ENCODE measurements around the gene DOCK2. TPM values are rescaled to one million over a fixed set of nuclear protein-coding genes. Genes with fewer than 3 reads are reported as not detected.

The DOCK2 gene
- polyA plus RNA-seq, 1 of the 3 experiments (the other 2 are of a cell fraction), result 3.8 TPM

DNA sequence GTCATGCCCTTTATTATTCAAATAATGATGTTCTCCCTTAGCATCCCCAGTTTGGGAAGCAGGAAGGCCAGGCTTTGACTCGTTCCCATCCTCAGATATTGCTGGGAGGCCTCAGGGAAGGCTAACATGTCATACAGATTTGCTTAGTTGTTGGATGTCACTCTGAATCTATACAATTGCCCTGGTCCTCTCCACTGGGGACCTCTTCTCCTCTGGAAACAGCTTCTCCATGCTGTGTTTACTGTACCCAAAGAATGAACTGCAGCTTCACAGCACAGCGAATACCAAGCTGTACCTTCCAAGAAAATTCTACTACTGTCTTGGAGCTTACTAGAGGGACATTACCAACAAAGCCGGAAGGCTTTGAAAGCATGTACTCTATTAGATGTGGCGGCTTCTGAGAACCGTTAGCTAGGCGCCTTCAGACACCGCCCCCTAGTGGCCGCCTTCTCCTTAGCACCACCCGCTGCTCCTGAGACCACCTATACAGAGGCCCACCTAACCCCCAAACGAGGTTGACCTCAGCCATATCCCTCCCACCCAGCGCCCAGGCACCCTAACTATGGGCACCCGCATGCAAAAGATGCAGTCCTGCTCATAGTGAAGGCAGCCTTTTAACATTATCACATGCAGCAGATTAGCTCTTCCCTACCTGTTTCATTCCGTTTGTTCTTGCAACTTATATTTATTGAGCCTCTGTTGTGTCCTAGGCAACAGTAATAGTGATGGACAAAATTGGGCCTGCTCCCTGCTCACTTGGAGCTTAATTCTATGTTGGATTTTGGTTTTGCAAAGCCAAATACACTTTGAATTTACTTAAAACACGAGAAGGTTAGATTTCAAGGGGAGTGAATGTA lies 433.7 kb downstream of the DOCK2 start:
- CTCF ChIA-PET, result interaction anchor here (0.6 to 3.6 kb wide), 24 partner anchors 11 to 1820 kb away, joined by 3 to 13 read pairs (median 4); partner anchors contain the start of gene INSYN2B
- WGBS (ENCODE audit: low lambda C conversion rate), result 59% methylated on average over 9 of the region's 14 CpGs
- Histone ChIP-seq H2AFZ (ENCODE audit: low read depth) (no peak overlapping the region), H4K20me1 (ENCODE audit: insufficient read depth) (no peaks in the 10 kb centered on the region), H3K9ac (no peak overlapping the region), H3K4me1 (ENCODE audit: control insufficient read depth in 1 of 2, insufficient read depth in 2 of 2, low read depth in 1 of 2, low read length in 1 of 2) (no peaks in the 10 kb centered on the region), H3K4me3 (ENCODE audit: low read depth in 2 of 2, low read length in 1 of 2) (no peak overlapping the region; a peak in 1 of 4 replicates), H3K27ac (ENCODE audit: low read depth in 2 of 2, low read length in 1 of 2) (no peak overlapping the region), H3K79me2 (ENCODE audit: insufficient read depth) (no peaks in the 10 kb centered on the region), H3K27me3 (ENCODE audit: insufficient read depth) (no peaks in the 10 kb centered on the region), H3F3A (replicated peaks; ENCODE audit: insufficient read depth) (no peaks in the 10 kb centered on the region), H3K4me2 (no peak overlapping the region), H3K9me2 (no peaks in the 10 kb centered on the region), H3K9me3 (no peaks in the 10 kb centered on the region), H3K36me3 (replicated peaks in 1 of 2; ENCODE audit: control insufficient read depth in 1 of 2, insufficient read depth in 2 of 2, low read length in 1 of 2) (no peaks in the 10 kb centered on the region)
- DNase-seq, result peak; percentile 43
- TF ChIP-seq NFIC (IDR thresholded peaks at IDR 0.05; ENCODE audit: borderline replicate concordance) (no peak), CTCF (IDR thresholded peaks at IDR 0.05) (peak; percentile 54), REST (IDR thresholded peaks at IDR 0.05; ENCODE audit: low read depth, low read length) (no peak), RAD21 (IDR thresholded peaks at IDR 0.05; ENCODE audit: low read length) (peak; percentile 37; the same call in 1 of the 2 replicates)
- POLR2A ChIA-PET, result no interaction called here

DNA sequence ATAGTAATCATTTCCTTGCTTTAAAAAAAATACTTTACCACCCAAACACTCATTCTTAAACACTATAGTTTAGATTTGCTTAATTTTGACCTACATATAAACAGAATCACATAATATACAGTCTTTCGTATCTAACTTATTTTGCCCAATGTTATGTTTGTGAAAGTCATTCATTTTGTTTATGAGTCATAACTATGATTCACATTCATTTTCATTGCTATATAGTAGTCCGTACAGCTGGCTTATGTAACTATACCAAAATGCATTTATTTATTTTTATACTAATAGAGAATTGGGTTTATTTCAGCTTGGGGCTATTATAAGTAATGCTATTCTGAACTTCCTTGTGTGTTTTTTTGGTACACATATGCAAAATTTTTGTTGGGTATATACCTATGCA lies 434.7 kb downstream of the DOCK2 start:
- no peak overlapping the region for H3K4me2 ChIP-seq
- no peak overlapping the region for H3K27ac ChIP-seq (ENCODE audit: low read depth in 2 of 2, low read length in 1 of 2)
- ChIA-PET CTCF (interaction anchor here (0.6 to 3.6 kb wide), 7 partner anchors 10 to 1819 kb away, joined by 3 to 10 read pairs (median 5); partner anchors contain the start of gene INSYN2B), POLR2A (no interaction called here)
- no peak overlapping the region for H2AFZ ChIP-seq (ENCODE audit: low read depth)
- no peak for TF ChIP-seq FOXM1 (IDR thresholded peaks at IDR 0.05; ENCODE audit: low read depth)
- H3K27me3 ChIP-seq (ENCODE audit: insufficient read depth), result no peaks in the 10 kb centered on the region
- no peaks in the 10 kb centered on the region for H4K20me1 ChIP-seq (ENCODE audit: insufficient read depth)
- H3K36me3 ChIP-seq (replicated peaks in 1 of 2; ENCODE audit: control insufficient read depth in 1 of 2, insufficient read depth in 2 of 2, low read length in 1 of 2), result no peaks in the 10 kb centered on the region
- H3K4me1 ChIP-seq (ENCODE audit: control insufficient read depth in 1 of 2, insufficient read depth in 2 of 2, low read depth in 1 of 2, low read length in 1 of 2), result no peaks in the 10 kb centered on the region
- no peak overlapping the region for H3K9ac ChIP-seq
- no peaks in the 10 kb centered on the region for H3K9me3 ChIP-seq
- DNase-seq, result no peak
- H3F3A ChIP-seq (replicated peaks; ENCODE audit: insufficient read depth), result no peaks in the 10 kb centered on the region
- H3K4me3 ChIP-seq (ENCODE audit: low read depth in 2 of 2, low read length in 1 of 2), result no peak overlapping the region
- no peaks in the 10 kb centered on the region for H3K9me2 ChIP-seq
- H3K79me2 ChIP-seq (ENCODE audit: insufficient read depth), result no peaks in the 10 kb centered on the region
- WGBS (ENCODE audit: low lambda C conversion rate), result 89% methylated on average over 2 of the region's 2 CpGs

All from SK-N-SH (cell line).